ENCODE results near the gene WDR3.

WDR3 gene

DNA sequence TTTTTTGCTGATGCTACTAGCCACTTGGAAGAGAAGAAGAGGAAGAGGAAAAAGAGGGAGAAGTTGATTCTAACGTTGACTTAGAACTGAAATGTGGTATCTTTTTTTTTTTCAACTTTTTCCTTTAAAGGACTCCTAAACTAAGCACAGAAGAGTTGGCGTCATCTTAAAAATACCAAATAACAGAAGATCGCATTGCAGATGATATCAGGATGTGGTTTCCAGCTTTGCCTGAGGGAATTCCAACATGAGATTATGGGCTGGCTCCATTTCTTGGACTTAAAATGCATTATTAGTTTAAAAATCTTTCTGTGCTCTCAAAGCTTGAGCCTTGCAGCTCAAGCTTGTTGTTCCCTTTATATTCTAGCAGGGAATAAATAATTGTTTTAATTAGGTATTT is 29.8 kb downstream of the WDR3 start:
- no peak for DNase-seq

DNA sequence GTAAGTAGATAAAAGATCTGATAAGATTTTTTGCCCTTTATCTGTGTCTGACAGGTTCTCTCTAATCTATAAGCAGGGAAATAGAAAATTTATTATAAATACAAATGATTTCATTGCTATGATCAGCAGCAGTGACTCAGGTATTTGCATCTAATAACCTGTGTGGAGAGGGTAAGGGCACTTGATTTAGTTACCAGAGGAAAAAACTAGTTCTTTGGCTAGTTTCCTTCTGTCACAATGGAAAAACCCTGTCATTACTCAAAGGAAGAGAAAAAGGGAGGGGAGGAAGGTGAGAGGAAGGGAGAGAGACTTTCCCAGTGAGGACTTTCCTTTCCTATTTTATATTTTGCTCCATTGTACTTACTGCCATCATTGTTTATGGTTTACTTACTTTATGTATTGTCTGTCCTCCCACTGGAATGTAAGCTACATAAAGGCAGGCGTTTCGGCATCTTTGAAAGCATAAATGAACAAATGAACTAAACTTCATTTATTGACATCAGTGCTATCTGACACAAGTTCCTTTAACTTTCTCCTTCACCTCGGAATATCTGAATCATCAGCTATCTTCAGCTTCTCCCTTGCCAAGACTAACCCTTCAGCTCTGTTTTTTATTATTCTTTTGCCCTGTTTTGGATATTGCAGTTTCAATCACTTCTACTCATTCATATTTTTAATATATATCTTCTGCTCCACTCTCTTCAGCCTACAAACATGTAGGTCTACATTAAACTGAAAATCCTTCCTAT is 34.9 kb downstream of the WDR3 start:
- DNase-seq, result no peak

DNA sequence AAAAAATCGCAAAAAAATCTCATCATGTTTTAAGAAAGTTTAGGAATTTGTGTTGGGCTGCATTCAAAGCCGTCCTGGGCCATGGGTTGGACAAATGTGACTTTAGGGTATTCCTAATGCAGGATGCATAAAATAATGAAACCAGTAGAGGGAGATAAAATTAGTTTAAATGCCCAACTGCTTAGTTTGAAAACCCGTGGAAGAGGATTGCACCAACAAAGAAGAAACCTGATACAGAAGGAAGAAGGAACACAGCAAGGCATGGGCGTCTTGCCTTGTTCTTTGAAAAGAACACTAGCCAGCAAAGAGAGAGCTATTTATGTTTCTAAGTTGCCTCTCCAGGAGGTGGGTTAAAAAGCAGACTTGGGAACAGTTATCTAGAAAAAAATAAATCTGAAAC is 37.9 kb downstream of the WDR3 start:
- no peak for DNase-seq

DNA sequence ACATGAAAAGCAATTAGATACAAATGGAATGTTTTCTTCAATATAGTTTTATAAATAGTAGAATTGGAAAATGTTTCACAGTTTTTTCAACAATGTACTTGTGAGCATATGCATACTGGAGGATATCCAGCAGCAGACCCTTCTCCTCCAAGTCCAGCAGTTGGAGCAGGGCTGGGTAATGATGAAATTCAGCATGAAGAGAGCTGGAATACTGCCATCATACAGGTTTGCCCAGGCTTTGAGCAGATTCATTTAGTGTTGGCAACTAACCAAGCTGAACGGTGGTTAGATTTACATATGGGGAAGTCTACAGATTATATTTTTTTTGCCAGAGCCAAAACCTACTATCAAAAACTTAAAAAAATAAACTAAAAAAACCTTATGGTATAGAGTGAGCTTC is 38.3 kb downstream of the WDR3 start:
- no peak for DNase-seq

DNA sequence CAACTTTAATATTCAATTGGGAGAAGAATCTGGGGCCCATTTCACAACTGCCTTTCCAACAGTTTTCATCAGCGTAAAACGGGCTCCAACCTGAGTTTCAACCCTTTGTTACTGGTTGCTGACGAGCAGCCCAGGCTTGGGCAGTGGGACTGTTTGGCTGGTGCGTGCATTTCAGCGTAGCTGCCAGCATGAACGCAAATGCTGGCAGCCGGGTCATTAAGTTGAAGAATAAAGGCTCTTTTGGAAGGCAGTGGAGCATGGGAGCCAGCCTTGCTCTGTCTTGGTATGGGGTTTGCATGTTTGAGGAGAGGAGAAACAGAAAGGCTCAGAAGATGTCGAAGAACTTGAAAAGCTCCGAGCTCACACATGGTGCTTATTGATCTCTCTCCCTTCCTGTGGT is 40.7 kb downstream of the WDR3 start:
- DNase-seq, result no peak

DNA sequence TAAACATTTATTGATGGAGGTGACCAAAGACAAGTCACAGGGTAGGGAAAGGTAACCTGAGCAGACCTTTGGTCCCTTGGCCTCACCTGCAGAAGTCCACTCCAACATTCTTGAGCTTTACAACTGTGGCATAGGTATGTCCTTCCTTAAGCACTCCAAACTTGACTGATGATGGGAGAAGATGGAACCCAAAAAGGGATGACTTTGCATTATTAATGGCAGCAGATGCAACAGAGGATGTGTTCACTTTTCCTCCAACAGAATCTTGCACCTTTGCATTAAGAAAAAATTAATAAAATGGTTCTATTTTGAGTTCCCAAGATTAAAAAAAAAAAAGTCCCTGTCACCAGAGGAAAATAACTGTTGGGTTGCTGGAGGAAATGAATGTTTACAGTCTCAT is 42.2 kb downstream of the WDR3 start:
- no peak for DNase-seq

DNA sequence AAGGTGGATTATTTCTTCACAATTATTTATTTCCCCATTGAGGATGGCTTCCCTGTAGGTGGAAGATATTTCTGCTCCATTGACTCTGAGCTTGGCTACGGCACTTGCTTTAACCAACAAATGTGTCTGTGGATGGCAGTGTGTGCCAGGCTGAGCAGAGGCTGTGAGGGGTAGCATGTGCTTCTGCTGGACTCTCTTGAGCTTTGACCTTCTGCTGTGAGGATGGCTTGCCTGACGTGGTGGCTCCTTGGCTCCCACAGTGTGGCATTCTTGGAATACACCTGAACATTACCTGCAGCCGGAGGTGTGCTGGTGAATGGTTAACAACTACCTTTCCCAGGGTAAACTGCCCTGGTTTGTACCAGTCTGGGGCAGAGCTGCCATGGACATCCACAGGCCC is 46.8 kb downstream of the WDR3 start:
- DNase-seq, result no peak

DNA sequence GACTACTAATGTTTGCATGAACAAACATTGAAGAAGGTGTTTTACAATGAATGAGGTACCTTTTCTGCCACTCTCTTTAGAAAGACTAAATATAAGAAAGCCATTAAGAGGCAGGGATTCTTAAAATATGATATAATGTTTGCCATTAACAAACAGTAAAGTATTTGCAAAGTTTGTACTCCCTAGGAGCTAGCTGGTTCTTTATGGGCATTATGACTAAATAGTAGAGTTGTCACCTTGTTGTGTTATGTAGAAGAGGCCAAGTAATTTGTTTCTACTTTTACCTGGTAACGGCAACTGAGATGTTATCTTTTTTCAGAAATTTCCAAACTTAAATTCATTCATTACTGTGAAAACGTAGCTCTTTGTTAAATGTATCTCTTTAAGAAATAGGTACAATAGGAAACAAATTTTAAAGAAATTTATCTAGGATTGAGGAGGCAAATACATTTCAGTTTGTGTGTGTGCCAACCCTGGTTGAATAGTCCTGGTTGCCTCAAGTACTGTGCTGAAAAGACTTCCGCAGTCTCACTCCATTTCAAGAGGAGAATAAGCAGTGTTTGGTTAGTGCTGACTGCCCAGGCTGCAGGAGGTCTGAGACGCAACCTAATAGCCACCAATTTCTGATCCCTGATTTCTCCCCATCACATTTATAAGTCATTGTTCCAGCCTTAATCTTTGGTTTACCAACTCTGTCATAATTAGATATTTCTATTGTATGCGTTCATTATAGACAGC is 52.1 kb downstream of the WDR3 start:
- DNase-seq, result no peak

DNA sequence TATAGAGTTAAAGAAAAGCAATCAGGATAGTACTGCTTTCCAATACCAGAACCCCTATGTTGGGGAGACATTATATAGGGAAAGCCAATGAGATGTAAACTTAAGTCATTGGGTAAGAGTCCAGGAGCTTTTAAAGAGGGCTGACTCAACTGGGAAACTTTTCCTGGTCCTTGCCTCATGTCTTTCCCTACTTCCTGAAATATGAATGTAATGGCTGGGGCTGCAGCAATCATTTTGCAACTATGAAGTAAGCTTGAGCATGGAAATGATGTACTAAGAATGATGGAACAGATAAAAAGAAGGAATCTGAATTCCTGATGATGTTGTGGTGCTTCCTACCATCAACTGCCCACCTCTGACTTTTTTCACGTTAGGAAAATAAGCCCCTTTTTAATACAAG is 55.7 kb downstream of the WDR3 start:
- DNase-seq, result no peak

DNA sequence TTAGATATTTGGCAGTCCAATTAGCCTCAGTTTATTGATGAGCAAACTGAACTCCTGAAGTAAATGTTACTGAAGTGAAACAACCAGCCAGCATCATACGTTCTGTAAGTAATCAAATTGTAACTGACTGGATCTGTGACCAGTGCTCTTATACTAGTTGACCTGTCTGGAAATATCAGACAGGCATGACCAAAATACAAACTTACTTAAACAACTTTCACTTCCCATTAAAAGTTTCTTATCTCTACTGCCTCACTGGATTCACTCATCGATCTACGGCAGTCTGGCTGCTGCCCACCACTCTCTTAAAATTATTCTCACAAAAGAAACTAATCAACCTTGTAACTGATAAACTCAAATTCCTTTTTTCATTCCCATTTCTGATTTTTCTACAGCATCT is 56.4 kb downstream of the WDR3 start:
- no peak for DNase-seq

DNA sequence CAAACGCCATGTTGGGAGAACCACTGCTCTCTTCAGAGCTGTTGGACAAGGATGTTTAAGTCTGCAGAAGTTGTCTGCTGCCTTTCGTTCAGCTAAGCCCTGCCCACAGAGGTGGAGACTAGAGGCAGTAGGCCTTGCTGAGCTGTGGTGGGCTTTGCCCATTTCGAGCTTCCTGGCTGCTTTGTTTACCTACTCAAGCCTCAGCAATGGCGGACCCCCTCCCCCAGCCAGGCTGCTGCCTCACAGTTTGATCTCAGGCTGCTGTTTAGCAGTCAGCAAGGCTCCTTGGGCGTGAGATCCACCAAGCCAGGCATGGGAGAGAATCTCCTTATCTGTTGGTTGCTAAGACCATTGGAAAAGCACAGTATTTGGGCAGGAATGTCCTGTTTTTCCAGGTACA is 74.8 kb downstream of the WDR3 start:
- DNase-seq, result no peak

DNA sequence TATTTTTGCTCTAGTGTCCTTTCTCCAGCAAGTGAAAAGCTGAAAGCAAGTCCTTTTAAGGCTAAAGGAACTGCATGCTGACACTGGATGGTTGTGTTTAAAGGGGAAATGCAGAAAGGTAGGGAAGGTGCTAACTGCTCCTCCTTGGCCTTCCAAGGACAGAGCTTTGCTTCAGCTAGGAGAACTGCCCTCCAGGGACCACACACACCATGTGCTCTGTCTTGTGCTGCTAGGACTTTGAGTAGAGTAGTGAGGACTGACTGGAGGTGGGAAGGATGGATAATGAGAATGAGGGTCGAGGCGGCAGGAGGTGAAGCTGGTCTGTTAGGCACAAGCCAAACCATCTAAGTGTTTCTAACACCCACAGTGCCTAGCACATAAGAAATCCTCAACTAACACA is 77.9 kb downstream of the WDR3 start:
- no peak for DNase-seq

DNA sequence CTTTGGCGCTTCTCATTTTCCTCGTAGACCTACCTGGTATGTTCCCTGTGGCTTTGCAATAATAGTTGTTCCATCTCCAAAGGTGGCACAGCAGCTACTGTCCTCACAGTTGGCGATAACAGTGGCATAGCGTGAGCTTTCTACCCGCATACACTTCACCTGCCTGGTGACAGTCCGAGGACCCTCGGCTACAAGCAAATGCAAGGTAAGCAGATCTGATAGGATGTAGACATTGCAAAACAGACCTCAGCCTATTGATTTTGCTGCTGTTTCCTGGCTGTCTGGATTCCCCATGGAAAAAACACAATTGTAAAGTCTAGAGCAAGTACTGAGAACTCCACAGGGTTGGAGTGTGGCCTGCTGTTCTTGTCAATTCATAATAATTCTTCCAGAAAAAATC is 78.5 kb downstream of the WDR3 start:
- DNase-seq, result no peak

DNA sequence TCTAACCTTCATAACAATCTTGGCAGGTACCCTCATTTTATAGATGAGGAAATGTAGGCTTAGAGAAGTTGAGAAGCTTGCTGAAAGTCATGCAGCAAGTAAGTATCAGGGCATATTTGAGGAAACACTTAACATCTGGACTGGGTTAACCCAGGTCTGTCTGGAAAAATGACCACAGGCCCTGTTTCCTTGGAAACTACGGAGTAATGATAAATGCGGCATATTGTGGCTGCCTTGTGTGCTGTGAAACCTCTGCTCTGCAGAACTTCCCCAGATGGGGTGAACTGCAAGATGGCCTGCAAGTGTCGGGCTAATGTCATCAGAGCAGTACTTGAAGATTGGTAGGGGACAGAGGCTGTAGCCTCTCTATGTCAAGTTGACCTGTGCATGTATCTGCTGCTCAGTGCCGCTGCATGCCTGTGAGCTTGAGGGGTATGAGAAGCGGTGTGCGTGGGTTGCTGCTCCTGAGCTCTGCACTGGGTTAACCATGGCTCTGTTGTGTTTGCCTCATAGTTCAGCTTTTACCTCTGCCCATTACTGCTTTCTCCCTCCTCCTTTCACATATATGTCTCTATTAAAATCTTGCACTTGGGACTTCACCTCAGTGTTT is 83.1 kb downstream of the WDR3 start:
- no peak for DNase-seq

DNA sequence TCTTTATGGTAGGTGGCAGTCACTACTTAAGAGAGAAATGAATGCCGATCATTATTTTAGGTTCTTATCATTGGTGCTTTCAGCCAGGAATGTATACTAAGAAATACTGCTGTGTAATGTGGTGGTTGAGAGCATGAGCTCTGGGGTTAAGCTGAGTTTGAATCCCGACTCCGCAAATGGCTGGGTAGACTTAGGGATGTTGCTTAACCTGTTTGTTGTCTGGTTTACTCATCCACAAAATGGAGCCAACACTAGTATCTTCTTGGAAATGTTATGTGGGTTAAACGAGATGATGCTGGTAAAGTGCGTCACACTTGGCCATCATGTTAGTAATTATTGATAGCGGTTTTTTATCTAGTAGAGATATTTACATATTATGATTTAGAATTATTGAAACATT is 83.8 kb downstream of the WDR3 start:
- DNase-seq, result no peak

DNA sequence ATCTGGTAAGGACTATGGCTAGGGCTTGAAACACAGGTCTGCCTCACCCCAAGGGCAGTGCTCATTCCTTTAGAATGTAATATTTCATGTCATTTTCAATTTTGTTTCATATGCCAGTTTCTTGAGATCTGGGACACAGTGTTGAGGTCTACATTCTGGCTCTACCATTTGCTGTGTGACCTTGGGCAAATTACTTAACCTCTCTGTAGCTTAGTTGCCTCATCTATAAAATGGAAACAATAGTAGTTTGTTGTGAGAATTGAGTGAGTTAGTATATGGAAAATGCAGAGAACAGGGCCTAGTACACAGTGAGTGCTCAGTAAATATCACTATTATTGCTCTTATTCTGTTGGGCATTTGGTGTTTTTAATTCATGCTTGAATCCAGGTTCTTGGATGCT is 84.4 kb downstream of the WDR3 start:
- DNase-seq, result no peak
